Endometrial microvascular endothelial cells (primary cell): Measurements from ENCODE around the gene F5. TPM values are rescaled to one million over a fixed set of nuclear protein-coding genes. Genes with fewer than 3 reads are reported as not detected.

ENCODE experiments used
- in situ Hi-C: cut with HindIII; loops from 2 replicates; pipeline ENCODE4 v1.10.0; 2017; ENCODE audit warnings: low sequenced_read_pairs, low pct_unique_long_range_greater_than_20kb; ENCODE audit errors: inconsistent ontology term
- total RNA-seq: library from RNA; depleted of rRNA; stranded (reverse); fragments of >200 nt; gene quantifications from one replicate; pipeline ENCODE4 v1.2.3, GENCODE V29; 2015; ENCODE audit errors: inconsistent ontology term

The F5 gene
- total RNA-seq, 1 donor from 2014 or later = not detected

DNA sequence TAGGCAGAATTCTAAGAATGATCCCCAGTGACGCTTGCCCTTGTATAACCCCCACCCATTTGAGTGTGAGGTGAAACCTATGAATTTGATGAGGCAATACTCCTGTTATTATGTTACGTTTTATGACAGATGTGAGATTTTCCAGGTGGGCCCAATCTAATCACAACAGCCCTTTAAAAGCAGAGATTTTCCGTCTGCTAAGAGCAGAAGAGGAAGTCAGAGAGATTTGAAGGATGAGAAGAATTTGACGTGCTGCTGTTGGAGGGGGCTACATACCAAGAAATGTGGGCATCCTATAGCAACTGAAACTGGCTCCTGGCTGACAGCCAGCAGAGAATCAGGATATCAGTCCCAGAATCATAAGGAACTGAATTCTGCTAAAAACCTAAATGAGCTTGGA is 98.1 kb downstream of the F5 start:
- in situ Hi-C loops = no loop called here

DNA sequence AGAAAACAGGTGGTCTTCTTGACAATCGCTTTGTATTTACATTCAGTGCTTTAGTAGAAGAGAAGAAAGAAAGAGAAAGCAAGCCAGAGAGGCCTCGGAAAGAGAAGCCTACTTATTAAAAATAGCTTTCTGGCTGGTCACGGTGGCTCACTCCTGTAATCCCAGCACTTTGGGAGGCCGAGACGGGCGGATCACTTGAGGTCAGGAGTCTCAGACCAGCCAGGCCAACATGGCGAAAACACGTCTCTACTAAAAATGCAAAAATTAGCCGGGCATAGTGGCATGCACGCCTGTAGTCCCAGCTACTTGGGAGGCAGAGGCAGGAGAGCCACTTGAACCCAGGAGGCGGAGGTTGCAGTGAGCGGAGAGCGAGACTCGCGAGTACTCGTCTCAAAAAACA is 98.7 kb downstream of the F5 start:
- in situ Hi-C loops = no loop called here

DNA sequence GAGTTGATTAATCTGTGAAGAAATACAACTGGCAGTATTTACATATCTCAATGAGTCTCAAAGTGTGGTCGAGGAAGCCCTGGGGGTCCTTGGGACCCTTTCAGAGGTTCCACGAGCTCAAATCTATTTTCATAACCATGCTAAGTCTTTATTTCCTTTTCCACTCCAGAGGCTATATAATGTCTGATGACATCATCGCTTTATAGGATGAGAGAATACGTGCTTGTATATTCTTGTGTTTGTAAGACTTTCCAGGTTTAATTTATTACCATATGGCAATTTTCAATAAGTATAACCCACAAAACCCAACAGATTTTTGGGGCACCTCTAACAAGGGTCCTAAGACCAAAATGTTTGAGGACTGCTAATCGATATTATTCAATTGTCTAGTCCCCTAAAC is 99.1 kb downstream of the F5 start:
- in situ Hi-C loops = no loop called here

DNA sequence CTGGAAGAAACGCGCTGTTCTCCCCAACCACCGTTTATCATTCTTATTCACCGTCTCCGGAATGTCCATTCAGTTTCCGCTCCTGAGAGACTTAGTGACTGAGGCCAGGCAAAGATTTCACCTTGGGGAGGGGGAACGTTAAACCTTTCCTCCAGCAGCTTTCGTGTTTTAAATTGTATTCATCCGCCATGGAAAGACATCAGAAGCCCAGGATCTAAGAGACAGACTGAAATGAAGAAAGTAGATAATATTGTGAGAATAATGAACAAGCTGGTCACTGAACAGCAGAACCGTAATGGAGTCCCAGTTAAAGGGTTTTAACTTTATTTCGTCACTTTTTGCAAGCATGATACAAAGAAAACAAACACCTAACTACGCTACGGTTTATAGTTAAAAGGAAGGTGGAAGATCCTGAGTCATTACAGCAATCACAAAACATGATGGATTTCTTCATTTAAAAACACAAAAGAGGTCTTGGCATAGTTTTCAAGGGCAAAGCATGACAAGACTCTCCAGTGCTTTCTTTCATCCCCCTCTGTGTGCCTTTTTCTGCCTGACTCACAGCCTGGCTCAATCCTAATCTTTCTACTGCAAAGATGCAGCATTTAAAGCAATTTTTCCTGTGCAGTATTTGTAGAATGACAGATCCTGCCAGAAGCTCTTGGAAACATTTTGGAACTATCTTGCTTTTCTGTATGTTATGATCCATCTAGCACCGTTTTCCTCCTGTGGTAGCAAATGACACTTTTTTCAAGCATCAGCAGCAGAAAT is 99.8 kb downstream of the F5 start:
- in situ Hi-C loops = no loop called here

DNA sequence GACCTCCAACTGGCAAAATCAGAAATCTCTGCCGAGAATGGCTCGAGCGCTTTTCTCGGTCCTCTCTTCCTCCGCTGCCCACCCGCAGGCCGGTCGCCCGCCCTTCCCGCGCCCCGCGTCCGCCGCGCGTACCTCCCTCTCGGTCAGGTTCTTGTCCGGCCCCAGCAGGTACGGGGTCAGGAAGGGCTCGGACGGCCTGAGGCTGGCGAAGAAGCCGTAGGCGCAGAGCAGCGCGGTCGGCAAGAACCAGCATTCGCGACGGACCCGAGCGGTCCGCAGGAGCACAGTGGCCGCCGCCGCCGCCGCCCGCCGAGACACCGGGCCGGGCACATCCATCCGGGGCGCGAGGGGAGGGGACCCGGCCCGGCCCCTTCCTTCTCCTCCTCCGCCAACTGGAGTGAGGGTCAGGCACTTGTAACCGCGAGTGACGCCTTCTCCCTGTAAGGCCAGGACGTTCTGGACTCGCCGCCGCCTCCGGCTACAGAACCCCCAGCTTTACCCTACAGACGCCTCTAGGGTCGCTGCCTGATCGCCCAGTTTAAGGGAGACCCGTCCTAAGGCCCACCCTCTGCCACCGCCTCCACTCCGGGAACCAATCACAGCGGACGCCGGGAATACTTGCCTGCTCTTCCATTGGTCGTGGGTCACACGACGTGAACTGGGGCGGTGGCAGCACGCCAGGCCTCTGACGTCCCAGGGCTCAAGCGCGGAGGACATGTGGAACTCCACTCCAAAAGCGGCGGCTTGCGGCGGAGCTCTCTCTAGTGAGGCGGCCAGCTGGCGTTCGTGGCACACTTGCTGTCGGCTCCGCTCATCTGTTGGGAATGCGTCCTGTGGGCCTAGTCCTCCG is 100.6 kb downstream of the F5 start, which contains the start of gene SLC19A2:
TSS of gene SLC19A2 (minus strand) at position 514 of the 850 bp plus-strand sequence. CDS start at position 336, 178 bp downstream.
- in situ Hi-C loops = no loop called here

DNA sequence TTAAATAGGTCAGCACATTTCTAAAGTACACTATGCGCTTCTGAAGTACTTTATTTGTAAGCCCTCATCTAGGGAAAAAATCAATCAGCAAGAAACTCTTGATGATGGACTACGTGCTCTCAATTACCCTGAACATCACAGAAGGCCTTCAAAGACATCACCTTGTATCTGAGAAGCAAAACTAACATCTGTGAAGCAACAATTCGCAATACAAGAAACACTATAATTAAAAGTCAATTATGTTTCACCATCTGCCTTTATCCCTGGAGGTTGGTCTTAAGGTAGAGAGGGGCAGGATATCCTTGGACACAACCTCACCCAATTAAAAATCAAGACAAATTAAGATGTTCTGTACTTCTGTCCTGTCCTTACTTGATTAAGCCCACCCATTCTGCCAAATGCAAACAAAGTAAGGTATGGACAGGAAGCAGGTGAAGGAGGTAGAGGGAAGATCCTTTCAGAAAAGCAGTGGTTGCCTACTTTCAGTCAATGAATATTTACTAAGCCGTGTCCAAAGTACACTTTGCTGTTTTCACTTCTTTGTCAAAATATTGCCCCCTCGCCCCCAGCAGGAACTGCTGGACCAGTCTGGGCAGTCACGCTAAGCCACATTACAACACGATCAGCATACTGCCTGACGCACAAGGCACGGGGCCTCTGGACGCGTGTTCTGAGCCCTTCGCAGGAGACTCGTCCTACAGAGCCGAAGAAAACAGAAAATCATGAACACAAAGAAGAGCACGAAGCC is 101.4 kb downstream of the F5 start:
- in situ Hi-C loops = no loop called here

- in situ Hi-C loops = no loop called here
These were observed 102.2 kb downstream of the F5 start for GRCh38 chr1:169484101-169484500.

DNA sequence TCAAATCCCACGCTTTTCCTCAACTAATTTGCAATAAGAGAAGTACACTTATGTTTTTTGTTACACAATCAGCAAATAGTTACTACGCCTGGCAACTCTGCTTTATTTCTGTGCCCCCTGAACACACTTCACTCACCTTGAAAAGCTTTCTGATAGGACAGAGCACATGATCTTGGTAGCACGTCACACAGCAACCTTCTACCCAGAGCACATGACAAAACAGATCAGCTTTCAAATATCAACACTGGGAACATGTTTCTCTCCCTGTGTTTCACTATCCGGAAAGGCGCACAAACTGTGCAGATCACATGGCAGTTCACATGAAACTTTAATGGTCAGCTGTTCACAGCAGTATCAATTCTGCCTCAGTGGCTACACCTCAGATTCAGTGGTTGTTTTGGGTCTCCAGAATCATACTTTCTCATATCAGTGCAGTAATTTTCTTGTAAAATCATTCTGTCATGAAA is 102.7 kb downstream of the F5 start:
- in situ Hi-C loops = no loop called here

GRCh38 chr1:169479363-169480066 is 106.8 kb downstream of the F5 start:
- in situ Hi-C loops = no loop called here

DNA sequence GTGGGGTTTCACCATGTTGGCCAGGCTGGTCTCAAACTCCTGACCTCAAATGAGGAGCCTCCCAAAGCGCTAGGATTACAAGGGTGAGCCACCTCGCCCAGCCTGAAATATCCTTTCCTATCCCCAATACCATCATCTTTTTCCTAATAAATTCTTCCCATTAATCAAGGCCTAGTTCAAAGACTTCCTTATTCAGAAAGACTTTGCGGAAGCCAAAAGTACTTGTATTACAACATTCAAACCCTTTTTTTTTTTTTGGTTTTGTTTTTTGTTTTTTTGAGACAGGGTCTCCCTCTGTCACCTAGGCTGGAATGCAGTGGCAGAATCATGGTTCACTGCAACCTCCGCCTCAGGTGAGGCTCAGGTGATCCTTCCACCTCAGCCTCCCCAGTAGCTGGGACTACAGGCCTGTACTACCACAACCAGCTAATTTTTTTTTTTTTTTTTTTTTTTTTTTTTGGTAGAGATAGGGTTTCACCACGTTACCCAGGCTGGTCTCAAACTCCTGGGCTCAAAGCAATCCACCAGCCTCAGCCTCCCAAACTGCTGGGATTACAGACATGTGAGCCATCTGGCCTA is 108.1 kb downstream of the F5 start:
- in situ Hi-C loops = no loop called here

- in situ Hi-C loops = no loop called here
These were observed 110.4 kb downstream of the F5 start for GRCh38 chr1:169475806-169476387.

GRCh38 chr1:169474302-169474995 is 111.8 kb downstream of the F5 start:
- in situ Hi-C loops = no loop called here

GRCh38 chr1:169473347-169473746 is 112.9 kb downstream of the F5 start:
- in situ Hi-C loops = no loop called here

GRCh38 chr1:169472738-169473137 is 113.5 kb downstream of the F5 start:
- in situ Hi-C loops = no loop called here

DNA sequence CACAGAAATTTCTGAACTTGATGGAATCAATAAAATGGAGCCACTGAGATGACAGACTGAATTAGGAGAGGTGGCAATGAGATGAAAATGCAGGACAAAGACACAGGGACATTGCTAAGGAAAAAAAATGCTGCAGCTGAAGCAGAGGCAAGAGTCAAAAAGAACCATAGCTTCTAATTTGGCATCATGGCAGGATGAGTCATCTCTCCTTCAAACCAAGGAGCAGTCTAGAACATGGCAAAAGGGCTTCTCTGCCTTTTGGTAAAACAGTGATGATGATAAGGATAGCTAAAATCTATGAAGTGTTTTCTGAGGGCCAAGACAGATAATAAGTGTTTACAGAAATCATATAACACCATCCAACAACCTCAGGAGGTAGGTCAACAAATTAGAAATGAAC is 117.3 kb downstream of the F5 start:
- in situ Hi-C loops = no loop called here

DNA sequence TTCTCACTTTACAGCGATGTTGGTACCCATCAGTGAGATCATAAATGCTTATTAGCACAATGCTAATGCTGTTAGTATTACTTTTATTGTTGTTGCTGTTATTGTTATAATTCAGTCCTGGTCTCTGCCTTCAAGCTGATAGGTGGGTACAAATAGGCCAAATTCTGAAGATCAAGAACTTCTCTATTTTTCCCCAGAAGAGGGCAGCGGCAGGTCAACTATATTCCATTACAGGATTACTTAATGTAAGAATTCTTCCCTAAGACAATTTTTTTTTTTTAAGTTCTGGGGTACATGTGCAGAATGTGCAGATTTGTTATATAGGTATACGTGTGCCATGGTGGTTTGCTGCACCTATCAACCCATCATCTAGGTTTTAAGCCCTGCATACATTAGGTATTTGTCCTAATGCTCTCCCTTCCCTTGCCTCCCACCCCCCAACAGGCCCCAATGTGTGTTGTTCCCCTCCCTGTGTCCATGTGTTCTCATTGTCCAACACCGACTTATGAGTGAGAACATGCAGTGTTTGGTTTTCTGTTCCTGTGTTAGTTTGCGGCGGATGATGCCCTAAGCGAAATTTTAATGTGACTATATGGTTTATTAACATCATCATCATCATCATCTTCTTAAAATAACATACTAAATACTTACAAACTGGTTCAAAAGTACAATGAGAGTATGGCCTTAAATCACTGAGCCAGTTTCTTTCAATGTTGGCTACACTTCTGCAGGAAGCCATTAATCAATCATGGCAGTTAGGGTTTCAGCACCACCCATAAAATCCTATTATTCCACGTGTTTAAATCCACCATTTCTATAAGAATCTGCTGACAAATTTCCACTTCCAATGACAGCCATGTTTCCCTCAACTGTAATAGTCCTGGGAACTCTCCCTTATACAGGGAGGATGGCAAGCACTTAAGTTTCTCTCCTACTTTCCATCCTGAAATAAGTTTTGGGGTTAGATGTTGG is 119.7 kb downstream of the F5 start:
- in situ Hi-C loops = no loop called here
